Measurements from ENCODE around the gene HILPDA.
"Not testable (repeated sequence)": the region's sequence is repeated elsewhere in the genome, so short reads cannot be mapped to it uniquely, and the experiment has no call there.

HILPDA gene

GRCh38 chr7:128466871-128467270 lies 11.2 kb downstream of the HILPDA start:
- not testable (repeated sequence) for DNase-seq

GRCh38 chr7:128476402-128477335 lies 21.0 kb downstream of the HILPDA start, which contains the start of gene METTL2B:
Gene METTL2B (plus strand): TSS chr7:128476748. CDS start chr7:128476766, 18 bp downstream.
- peak; percentile 81 for DNase-seq

GRCh38 chr7:128477336-128477690 lies 21.6 kb downstream of the HILPDA start:
- DNase-seq: not testable (repeated sequence)

GRCh38 chr7:128479082-128479481 lies 23.4 kb downstream of the HILPDA start:
- DNase-seq: not testable (repeated sequence)

- DNase-seq: not testable (repeated sequence)
Measured at GRCh38 chr7:128488134-128488533, 32.5 kb downstream of the HILPDA start.

- DNase-seq: no peak
Measured at GRCh38 chr7:128497405-128497804, 41.7 kb downstream of the HILPDA start.

GRCh38 chr7:128505416-128505815 lies 49.7 kb downstream of the HILPDA start:
- DNase-seq: not testable (repeated sequence)

GRCh38 chr7:128506819-128507218 lies 51.1 kb downstream of the HILPDA start:
- DNase-seq: not testable (repeated sequence)

- DNase-seq: not testable (repeated sequence)
Measured at GRCh38 chr7:128507321-128507993, 51.8 kb downstream of the HILPDA start.
